Activated T-cell treated with anti-CD3 and anti-CD28 coated beads, Interleukin-2, amount 50 U/mL, for 48 hours (primary cell): ENCODE data around the gene RIPK4.
A peak's percentile ranks its signal among the peaks of the same experiment; 100 is the strongest.
"Not testable (repeated sequence)": the region's sequence is repeated elsewhere in the genome, so short reads cannot be mapped to it uniquely, and the experiment has no call there.

Experiments
- DNase-seq, 2 experiments: peaks; one replicate each; pipeline ENCODE4 v3.0.0-alpha.2; 2020

The RIPK4 gene

DNA sequence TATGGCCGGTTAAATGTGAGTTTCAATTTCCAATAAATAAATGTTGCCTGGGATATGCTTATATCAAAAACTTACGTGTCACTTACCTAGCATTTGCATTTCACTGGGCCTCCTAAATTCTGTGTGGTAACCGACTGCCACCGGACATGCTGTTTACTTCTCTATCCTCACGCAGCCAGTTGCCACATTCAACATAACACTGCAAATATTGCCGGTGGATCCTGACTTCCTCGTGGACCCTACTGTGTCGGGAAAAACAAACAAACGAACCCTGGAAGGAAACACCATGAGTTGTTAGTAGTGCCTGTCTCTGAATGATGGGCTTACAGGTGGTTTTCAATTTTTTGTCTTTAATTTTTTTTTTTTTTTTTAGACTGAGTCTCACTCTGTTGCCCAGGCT, 54.1 kb downstream of the RIPK4 start:
- DNase-seq, result no peak

DNA sequence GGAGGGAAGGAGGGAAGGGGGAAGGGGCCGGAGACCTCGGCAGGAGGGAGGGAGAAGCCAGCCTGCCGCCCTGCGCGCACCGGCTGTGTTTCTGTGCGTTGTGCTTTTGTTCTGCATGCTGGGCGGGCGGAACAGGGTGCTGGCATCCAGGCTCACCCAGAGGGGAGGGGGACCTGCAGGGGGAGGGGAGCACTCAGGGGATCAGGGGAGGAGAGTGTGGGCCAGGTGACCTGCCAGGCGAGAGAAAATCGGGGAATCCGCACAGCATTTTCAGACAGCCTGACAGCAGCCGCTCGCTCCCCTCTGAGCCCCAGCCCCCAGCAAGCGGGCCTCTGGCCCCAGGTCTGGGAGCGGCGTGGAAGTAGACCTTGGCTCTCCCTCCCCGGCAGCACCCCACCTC, 54.7 kb downstream of the RIPK4 start:
- DNase-seq, result no peak

DNA sequence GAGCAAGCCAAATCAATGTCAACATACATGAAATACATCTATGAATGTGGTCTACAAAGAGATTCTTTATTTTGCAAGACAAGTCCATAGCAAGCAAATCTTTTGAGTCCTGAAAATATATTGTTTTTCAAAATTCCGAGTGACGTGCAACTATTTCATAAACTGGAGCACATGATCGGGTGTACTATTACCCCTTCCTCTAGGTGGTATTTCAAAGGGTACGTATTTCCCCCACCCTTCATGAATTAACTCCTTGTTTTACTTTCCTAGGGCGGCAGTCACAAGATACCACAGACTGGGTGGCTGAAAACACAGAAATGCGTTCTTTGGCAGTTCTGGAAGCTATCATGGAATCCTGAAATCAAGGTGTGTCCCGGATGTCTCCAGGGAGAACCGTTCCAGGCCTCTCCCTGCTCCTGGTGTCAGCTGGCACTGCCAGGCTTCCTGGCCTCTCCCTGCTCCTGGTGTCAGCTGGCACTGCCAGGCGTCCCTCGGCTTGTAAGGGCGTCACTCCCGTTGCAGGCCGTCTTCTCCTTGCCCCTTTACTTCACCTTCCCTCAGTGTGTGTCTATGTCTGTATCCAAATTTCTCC, 55.3 kb downstream of the RIPK4 start:
- no peak for DNase-seq

DNA sequence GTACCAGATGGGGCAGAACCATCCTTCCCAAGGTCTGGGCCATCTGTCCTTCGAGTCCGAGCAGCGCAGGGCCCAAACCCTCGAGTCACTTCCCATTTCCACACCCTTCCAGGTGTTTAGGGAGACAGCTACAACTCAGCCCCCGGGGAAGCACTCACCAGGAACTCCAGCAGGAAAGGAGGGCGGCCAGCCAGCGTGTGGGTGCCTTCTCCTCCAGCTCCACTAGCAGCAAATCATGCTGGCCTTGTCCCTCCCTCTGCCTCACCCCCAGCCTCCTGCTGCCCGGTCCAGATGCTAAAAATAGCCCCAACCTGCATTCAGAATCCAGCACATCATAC, 56.1 kb downstream of the RIPK4 start:
- no peak for DNase-seq

DNA sequence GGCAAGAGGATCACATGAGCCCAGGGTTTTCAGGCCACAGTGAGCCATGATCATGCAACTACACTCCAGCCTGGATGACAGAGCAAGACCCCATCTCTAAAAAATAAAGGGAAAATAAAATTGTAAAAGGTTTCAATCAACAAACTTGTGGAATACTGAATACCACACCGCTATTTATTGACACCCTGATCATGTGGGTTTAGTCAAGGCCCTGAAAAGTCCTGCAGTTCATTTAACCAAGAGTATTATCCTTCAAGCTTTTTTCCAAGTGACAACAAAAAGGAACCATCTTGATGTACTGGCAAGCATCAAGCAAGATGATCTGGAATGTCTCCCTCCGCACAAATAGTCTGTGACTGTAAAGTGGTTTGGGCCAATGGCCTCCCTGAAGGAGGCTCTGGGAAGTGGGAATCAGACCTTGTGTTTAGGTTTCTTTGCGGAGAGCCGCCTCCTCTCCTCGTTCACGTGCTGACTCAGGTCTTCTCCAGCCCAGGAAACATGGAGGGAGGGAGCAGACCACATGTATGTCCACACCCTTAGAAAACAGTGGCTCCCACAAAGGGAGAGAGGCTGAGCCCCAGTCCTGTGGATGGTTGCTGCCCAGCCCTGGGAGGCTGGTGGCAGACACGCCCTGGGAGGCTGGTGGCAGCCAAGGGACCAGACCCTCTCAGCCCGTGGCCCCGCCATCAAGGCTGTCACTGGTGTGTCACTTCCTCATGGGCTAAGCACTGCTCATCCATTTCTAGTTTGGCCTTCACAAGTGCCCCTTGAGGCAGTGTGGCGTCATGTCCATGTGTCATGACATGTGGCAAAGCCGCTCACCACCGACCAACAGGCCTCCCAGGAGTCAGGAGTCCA, 56.7 kb downstream of the RIPK4 start:
- DNase-seq, result no peak

DNA sequence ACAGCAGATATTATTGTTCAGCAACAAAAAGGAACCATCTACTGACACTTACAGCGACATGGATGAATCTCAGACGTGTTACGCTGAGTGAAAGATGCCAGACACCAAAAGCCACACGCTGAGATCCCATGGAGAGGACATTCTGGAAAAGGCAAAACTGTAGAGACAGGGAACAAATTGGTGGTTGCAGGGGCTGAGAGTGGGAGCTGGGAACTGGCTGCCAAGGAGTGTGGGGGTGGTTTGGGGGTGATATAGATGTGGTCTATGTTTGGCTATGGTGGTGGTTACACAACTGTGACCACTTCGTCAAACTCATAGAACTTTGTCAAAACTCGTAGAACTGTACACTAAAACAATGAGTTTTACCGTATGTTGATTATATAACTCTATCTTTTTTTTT, 57.7 kb downstream of the RIPK4 start:
- no peak for DNase-seq

DNA sequence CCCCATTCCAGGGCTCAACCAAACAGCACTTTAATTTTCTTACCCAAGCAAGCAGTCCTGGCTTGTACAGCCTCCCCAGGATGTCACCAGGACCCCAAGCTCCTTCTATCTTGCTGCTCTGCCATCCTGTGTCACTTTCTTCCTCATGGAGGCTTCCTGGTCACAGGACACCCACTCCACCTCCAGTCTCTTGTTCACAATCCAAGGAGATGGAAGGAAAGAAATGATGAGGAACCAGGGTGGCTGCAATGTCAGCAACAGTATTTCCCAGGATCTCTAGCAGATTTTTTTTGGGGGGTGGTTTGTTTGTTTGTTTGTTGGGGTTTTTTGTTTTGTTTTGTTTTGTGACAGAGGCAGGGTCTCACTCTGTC, 58.9 kb downstream of the RIPK4 start:
- DNase-seq, result no peak

DNA sequence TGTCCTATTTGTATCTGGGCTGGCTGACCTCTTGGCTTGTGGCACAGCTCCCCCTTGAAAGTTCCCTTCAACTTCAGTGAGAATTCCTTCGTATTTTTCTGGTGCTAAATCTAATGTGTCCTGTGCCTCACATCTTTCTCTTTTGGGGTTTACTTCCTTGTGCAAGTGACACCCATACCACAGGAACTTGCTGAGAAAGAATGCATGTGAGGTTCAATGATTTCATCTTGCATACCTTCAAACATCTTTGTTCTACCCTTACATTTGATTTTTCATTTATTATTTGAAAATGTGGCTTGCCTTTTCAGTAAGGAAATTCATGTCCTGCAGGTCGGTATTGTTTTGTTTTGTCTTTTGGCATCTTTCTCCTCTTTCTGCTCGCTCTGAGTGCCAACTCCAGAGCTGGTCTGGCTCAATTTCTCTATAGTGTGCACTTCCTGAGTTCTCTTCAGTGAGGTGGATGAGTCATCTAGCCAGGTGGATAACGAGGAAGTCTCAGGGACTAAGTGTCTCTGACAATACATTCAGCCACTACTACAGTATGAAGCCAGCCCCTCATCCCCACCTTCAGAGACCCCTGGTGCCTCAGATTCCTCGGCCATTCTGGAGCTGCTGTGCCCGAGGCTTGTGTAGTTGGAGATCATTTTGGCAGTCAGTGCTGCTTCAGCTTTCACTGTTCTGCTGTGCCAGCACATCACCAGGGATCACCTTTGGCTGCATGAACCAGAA, 59.5 kb downstream of the RIPK4 start:
- no peak for DNase-seq

DNA sequence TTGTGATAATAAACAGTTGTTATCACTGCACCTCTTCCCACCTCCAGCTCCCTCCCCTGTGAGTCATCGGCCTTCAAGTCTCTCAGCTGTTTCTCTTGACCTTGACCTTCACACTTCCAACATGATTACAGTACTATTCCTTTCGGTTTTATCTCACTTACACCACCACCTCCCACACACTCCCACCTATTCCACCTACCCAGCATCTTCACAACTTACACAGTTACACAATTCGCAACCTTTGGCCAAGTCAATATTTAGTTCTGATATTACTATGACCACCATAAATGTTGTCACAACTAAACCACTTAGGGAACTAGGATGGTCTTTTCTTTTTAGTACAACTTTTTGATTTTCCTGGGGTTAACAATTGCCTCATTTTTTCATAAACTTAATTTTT, 60.2 kb downstream of the RIPK4 start:
- peak; percentile 26 to 35 for DNase-seq

DNA sequence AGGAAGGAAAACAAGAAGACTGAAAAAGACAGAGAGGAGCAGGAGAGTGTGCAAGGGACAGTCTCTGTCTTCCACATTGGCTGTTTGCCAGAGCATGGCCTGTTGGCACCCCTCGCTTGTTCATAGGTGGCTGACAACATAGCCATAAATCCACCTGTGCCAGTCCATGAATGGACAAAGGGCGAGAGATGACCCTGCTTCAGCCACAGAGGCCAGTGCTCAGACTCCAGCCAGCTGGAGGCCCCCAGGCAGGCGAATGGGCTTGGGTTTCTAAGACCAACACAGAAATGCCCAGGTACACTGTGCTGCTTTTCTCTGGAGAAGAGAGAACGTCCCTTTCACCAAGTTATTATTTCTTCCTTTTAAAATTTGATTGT, 60.6 kb downstream of the RIPK4 start:
- DNase-seq, result no peak

DNA sequence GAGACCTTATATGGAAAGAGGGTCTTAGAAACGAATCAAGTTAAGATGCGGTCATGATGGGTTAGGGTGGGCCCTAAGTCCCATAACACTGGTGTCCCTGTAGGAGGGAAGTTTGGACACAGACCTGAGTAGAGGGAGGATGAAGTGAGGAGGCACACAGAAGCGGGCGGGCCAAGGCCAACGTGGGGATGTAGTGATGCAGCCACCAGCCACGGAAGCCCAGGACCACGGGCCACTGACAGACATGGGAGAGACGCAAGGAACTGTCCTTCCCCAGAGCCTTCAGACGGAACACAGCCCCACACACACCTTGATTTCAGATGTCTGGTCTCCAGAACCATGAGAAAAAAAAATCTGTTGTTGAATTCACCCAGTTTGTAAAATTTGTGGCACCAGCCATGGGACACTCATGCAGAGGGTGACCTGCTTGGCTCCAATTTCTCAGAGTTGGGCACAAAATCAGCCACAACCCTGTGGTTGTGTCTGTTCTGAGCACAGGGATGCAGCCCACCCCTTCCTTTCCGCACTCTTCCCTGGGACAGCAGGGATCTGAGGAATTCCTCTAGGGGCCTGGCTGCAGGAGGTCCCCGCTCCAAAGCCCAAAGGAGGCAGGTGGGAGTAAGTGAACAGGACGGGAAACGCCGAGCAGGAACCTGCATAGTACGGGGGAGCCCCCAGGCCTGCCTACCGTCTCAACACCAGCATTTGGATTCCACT, 61.1 kb downstream of the RIPK4 start:
- no peak for DNase-seq

DNA sequence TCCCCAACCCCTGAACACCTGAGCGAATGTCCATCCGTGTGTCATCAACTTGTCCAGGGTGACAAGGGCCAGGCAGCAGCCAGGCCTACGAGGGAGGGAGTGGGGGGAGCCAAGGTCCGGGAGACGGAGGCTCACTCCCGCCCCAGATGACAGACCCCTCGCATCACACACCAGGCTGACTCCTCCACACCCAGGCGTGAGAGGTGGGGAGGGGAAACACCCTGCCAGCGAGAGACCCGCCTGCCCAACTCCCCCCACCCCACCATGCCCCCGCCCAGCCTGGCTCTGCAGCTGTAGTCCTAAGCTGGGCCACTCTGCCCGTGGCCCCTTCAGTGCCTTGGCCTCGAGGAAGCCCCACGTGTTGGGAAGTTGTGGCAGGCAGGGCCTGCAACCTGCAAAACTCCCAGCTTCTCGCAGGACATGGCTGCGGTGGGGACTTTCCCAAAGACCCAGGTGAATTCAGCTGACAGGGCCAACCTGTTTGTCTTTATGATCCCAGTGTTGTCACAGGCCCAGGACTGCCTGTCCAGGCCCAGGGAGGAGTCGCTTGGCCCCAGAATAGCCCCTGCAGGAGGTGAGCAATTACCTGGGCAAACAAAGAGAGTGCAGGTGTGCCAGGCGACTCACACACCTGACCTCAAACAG, 62.9 kb downstream of the RIPK4 start:
- DNase-seq, result no peak

DNA sequence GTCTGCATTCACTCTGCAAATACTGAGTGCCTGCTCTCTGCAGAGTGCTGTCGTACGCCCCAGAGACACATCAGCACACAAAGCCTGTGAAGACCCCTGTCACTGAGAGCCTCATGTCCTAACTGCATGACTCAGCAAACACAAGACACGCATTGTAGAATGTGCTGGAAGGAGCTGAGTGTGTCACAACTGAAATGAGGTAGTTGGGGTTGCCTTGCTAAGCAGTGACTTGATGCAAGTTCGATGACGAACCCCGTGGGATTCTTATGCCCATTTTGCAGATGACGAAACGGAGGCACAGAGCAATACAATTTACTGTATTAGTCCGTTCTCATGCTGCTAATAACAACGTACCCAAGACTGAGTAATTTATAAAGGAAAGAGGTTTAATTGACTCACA, 65.1 kb downstream of the RIPK4 start:
- DNase-seq, result no peak

DNA sequence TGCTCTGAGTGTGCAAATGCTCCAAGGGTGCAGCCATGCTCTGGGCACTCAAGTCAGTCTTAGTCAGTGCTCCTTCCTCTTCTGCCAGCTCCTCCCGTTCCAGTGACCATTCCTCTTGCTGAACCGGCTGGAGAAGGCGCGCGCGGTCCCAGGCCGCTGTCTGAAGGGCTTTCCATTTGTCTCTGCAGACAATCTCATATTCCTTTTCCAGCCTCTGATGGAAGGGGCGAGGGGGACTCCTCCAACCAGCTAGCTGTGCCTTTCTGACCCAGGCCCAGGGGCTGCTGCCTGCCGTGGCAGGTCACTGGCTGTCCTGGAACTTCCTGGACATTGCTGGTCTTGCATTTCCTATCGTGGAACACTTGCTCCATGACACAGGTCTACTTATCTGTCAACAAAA, 67.5 kb downstream of the RIPK4 start:
- no peak for DNase-seq

DNA sequence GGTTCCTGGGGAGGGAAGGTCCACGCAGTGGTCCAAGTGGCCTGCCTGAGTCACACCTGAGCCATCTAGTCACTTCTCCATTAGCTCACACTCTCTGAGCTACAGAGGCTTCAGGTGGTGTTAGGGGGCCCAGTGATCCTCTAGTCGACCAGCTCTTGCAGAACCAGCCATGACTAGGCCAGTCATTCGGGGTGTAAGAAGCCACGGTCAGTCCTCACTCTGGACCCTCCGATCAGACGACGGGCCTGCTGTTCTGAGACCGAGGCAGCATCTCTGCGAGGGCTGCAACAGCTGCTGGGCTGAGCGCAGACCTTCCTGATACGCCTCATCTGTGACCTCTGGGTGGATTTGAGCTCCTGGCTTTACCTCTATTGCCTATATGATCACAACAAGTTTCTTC, 68.8 kb downstream of the RIPK4 start:
- DNase-seq, result no peak

DNA sequence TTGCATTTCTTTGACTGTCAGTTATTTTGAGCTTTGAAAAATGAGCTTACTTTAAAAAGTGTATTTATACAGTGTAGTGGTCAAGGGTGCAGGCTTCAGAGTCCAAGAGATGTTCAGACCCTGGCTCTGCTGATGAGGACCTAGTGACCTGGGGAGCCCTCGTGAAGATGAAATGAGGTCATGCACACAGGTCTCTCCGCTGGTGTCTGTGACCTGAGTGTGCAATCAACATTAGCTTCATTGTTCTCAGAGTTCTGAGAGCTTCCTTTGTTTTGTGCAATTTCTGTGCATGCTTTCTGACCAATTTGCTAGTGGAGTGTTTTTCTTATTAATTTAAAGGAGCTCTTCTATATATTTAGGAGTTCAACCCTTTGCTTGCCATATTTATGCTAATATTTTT, 71.3 kb downstream of the RIPK4 start:
- no peak for DNase-seq

DNA sequence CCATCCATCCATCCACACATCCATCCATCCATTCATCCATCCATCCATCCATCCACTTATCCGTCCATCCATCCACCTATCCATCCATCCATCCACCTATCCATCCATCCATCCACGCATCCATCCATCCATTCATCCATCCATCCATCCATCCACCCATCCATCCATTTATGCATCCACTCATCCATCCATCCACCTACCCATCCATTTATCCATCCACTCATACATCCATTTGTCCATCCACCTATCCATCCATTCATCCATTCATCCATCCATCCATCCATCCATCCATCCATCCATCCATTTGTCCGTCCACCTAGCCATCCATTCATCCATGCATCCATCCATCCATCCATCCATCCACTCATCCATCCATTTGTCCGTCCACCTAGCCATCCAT, 72.8 kb downstream of the RIPK4 start:
- DNase-seq, result not testable (repeated sequence)

DNA sequence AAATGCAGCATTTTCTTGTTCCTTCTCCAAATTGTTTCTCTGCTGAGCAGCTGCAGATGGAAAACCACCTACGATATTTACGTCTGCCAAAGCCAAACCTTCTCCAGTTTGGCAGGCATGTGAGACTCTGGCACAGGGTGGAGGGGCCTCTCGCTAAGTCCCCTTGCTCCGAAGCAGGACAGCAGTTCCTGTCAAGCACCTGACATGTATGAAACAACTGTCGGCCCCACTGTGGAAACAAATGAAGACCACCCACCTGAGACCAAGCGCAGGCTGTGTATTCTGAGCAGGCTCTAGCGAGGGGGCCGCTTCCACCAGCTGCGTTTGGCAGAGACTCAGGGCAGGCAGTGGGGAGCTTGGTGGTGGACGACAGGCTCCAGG, 74.7 kb downstream of the RIPK4 start:
- no peak for DNase-seq

DNA sequence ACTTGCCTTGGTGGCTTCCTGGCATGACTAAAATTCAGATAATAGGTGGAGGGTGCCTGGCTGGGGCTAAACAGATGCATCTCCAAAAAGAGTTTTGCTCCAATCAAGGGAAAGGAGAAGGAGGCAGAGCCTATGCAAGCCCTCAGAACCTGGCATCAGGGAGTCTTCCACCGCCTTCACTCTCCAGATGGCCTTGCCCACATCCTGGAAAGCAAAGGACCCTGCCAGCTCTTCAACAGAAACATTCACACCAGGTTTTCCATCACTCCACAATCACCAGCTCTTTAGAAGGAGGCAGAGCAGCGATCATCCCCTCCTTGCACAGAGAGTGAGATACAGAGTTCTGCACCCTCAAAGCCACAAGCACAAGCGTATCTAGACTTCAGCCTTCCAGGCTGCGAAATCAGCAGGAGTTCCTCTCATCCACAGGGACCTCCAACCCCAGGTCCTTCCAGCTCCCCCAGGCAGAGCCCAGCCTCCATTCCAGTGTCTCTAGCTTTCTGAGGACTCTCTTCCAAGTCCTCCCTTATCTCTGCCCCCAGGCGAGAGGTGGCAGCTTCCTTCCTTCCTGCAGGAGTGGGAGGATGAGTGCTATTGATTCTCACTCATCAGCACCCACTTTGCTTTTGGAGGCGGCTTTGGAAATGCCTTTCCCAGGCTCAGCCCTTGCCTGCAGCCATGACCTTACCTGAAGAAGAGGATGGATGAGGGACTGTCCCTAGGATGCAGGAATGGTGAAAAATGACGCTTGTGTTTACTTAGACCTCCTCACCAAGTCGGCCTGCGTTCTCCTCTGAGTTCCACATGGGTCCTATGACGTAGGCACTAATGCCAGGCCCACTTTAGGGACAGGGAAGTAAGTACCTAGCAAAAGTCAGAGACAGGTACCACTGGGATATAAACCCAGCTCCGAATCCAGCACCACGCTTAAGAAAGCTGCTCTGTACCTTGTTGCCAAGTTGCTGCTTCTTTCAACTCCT, 75.4 kb downstream of the RIPK4 start:
- DNase-seq, result no peak
